SK-N-MC (cell line): ENCODE measurements around the gene FBXL19.

Source experiments
- DNase-seq: peaks from one replicate; pipeline ENCODE4 v3.0.0-alpha.2; 2011; ENCODE audit warnings: low read depth, low spot score
- H3K27ac ChIP-seq: fragments of 200-600 bp; sonication (generic); 2 replicates; pipeline ENCODE4 v1.5.1; 2016; ENCODE audit warnings: mixed run types
- H3K36me3 ChIP-seq: fragments of 200-600 bp; sonication (generic); 2 replicates; pipeline ENCODE4 v1.6.1; 2017; ENCODE audit warnings: antibody characterized with exemption, low read length, mixed read lengths; ENCODE audit not compliant: insufficient read depth
- H3K4me3 ChIP-seq: fragments of 200-600 bp; sonication (generic); 2 replicates; pipeline ENCODE4 v1.5.1; 2016
- H3K9ac ChIP-seq: fragments of 200-600 bp; sonication (generic); 2 replicates; pipeline ENCODE4 v1.8.0; 2017; ENCODE audit warnings: mixed run types, mixed read lengths; ENCODE audit not compliant: insufficient read length
- H3K9me3 ChIP-seq: fragments of 200-600 bp; sonication (generic); 2 replicates; pipeline ENCODE4 v1.6.1; 2017; ENCODE audit warnings: low read depth, mild to moderate bottlenecking, antibody characterized with exemption, low read length, moderate library complexity, mixed read lengths
- EZH2 ChIP-seq: fragments of 200-600 bp; sonication (generic); IDR thresholded peaks from one replicate; pipeline ENCODE4 v1.6.1; 2017; ENCODE audit warnings: antibody characterized with exemption
- FOXP2 ChIP-seq: optimal IDR thresholded peaks from 2 replicates; pipeline ENCODE3; 2011; ENCODE audit warnings: mild to moderate bottlenecking, moderate library complexity; ENCODE audit not compliant: insufficient read depth; ENCODE audit errors: extremely low read length, control extremely low read depth
- POLR2AphosphoS5 ChIP-seq: IDR thresholded peaks from 2 replicates; pipeline ENCODE4 v1.6.1; 2012; ENCODE audit warnings: mild to moderate bottlenecking, low read depth, low read length, borderline replicate concordance

FBXL19 gene

DNA sequence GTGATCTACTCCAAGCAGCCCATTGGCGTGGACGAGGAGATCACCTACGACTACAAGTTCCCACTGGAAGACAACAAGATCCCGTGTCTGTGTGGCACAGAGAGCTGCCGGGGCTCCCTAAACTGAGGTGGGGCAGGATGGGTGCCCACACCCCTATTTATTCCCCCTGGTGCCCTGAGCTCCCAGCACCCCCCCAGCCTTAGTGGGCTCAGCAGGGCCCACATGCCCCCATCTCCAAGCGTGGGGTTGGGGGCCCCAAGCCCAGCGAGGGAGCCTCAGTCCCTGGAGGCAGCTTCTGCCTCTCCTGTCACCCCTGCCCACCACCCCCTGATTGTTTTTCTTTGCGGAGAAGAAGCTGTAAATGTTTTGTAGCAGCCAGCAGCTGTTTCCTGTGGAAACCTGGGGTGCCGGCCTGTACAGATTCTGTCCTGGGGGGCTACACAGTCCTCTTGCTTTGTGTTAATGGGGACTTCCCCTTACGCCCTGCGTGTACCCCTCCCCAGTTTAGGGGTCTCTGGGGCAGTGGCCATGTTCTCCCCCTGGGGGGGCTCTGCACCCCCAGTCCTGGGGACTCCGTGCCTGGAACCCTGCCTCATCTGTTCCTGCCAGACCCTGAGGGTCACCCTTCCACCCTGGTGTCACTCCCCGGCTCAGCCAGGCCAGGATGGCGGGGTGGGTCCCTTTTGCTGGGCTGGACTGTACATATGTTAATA lies 60.7 kb downstream of the FBXL19 start:
- H3K36me3 ChIP-seq = peaks cover 22% of the 10 kb centered on the region; the same call in 1 of the 2 replicates
- H3K27ac ChIP-seq = no peak overlapping the region
- no peaks in the 10 kb centered on the region for H3K9me3 ChIP-seq
- no peak for TF ChIP-seq FOXP2
- TF ChIP-seq EZH2 = no peak
- TF ChIP-seq POLR2AphosphoS5 = no peak
- DNase-seq = no peak
- no peak overlapping the region for H3K4me3 ChIP-seq
- H3K9ac ChIP-seq = no peak overlapping the region

GRCh38 chr16:30984669-30985400 lies 61.5 kb downstream of the FBXL19 start, which contains the start of gene HSD3B7:
HSD3B7 (plus strand) TSS chr16:30985207; CDS start chr16:30985659, 452 bp downstream.
- Histone ChIP-seq H3K9ac (no peak within 1 kb of the TSS), H3K27ac (no peak within 1 kb of the TSS), H3K4me3 (no peak within 1 kb of the TSS), H3K36me3 (peaks cover 16% of the 10 kb centered on the region; the same call in 1 of the 2 replicates), H3K9me3 (no peaks in the 10 kb centered on the region)
- TF ChIP-seq EZH2 (no peak), POLR2AphosphoS5 (peak; percentile 47; the same call in 1 of the 2 replicates)
- DNase-seq = peak; percentile 10

- DNase-seq = no peak
- Histone ChIP-seq H3K36me3 (peaks cover 9% of the 10 kb centered on the region; the same call in 1 of the 2 replicates), H3K9me3 (no peaks in the 10 kb centered on the region), H3K27ac (no peak overlapping the region), H3K4me3 (no peak overlapping the region), H3K9ac (no peak overlapping the region)
- TF ChIP-seq EZH2 (no peak), FOXP2 (no peak), POLR2AphosphoS5 (no peak)
Measured at GRCh38 chr16:30985401-30986128, 62.2 kb downstream of the FBXL19 start.

- DNase-seq = no peak
- H3K4me3 ChIP-seq = no peak overlapping the region
- H3K9ac ChIP-seq = no peak overlapping the region
- H3K9me3 ChIP-seq = no peaks in the 10 kb centered on the region
- H3K36me3 ChIP-seq = peaks cover 6% of the 10 kb centered on the region; the same call in 1 of the 2 replicates
- TF ChIP-seq EZH2 (no peak), FOXP2 (no peak), POLR2AphosphoS5 (no peak)
- no peak overlapping the region for H3K27ac ChIP-seq
Measured at GRCh38 chr16:30986129-30986991, 63.0 kb downstream of the FBXL19 start.

DNA sequence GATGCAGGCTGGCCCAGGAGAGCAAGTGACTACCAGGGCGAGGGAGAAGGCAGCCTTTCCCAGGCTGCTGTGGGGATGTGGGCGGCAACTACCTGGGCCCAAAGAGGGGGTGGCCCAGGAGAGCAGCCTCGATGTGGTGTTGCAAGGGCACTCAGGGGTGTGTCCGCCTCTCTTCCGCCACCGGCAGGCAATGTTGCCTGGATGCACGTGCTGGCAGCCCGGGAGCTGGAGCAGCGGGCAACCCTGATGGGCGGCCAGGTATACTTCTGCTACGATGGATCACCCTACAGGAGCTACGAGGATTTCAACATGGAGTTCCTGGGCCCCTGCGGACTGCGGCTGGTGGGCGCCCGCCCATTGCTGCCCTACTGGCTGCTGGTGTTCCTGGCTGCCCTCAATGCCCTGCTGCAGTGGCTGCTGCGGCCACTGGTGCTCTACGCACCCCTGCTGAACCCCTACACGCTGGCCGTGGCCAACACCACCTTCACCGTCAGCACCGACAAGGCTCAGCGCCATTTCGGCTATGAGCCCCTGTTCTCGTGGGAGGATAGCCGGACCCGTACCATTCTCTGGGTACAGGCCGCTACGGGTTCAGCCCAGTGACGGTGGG lies 64.3 kb downstream of the FBXL19 start:
- Histone ChIP-seq H3K36me3 (peaks cover 6% of the 10 kb centered on the region; the same call in 1 of the 2 replicates), H3K9me3 (no peaks in the 10 kb centered on the region), H3K4me3 (no peak overlapping the region), H3K9ac (no peak overlapping the region), H3K27ac (no peak overlapping the region)
- TF ChIP-seq EZH2 (no peak), POLR2AphosphoS5 (no peak), FOXP2 (no peak)
- DNase-seq = no peak

DNA sequence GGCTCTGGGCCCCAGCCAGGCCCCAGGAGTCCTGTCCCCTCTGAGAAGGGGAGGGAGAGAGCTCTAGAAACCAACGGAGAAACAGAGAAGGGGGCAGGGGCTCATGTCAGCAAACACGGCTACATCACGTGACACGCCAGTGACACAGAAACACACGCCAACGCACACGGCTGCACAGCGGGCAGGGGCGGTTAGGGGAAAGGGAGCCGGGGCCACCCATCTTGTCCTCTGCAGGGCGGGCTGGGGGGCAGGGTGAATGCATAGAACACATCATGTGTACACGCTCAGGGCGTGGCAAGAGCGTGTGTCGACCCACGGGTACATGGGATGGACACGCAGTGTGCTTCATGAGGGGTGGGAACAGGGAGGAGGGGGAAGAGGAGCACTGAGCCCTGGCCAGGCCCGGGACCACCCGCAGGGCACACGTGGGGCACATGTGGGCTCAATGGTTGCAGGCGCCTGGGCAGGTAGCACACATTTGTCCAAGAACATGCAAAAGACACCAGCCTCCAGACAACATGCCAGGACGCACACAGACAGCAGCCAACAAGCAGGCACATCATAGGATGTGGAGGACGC lies 66.2 kb downstream of the FBXL19 start:
- no peaks in the 10 kb centered on the region; the same call in 1 of the 2 replicates for H3K36me3 ChIP-seq
- no peak overlapping the region for H3K27ac ChIP-seq
- DNase-seq = no peak
- H3K9me3 ChIP-seq = no peaks in the 10 kb centered on the region
- no peak overlapping the region for H3K9ac ChIP-seq
- no peak overlapping the region for H3K4me3 ChIP-seq
- TF ChIP-seq FOXP2 = no peak
- TF ChIP-seq EZH2 = no peak
- TF ChIP-seq POLR2AphosphoS5 = no peak

GRCh38 chr16:30990105-30990504 lies 66.7 kb downstream of the FBXL19 start:
- no peaks in the 10 kb centered on the region for H3K9me3 ChIP-seq
- TF ChIP-seq EZH2 (no peak), FOXP2 (no peak), POLR2AphosphoS5 (no peak)
- DNase-seq = no peak
- H3K36me3 ChIP-seq = no peaks in the 10 kb centered on the region
- H3K9ac ChIP-seq = no peak overlapping the region
- H3K4me3 ChIP-seq = no peak overlapping the region
- H3K27ac ChIP-seq = no peak overlapping the region
